ENCODE data around the gene KLC1.
"Not testable (repeated sequence)": the region's sequence is repeated elsewhere in the genome, so short reads cannot be mapped to it uniquely, and the experiment has no call there.

Gene KLC1
- total RNA-seq: 17.4 to 62.9 (median 31.1) reads per million in 18 experiments

GRCh38 chr14:103628684-103629502 lies at the start of gene KLC1:
KLC1 (plus strand) TSS chr14:103629211; CDS start chr14:103654565, 25,354 bp downstream.
- peak; percentile 74 to 82 for DNase-seq

GRCh38 chr14:103581206-103581605 lies 47.8 kb upstream of the KLC1 start:
- no peak for DNase-seq

- DNase-seq: no peak
Measured at GRCh38 chr14:103581954-103582703, 46.9 kb upstream of the KLC1 start.

DNA sequence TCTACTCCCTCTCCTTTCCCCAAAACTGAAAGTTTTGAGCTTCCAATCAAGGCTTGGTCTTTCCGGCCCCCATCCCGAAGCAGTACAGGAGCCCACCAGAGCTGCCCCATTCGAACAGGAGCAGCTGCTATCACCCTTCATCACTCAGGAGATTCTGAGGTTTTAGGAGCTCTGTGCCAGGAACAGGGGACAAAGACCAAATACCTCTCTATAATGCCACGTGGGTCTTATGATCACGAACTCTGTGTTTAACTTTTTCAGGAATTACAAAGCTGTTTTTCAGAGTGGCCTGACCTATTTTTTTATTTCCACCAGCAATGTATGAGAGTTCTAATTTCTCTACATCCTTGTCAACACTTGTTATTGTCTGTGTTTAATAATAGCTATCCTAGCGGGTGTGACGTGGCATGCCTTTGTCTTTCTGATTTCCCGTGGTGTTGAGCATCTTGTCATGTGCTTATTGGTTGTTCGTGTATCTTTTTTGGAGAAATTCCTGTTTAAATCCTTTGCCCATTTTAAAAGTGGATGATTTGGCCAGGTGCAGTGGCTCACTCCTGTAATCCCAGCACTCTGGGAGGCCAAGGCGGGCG lies 44.6 kb upstream of the KLC1 start:
- DNase-seq: no peak

- peak in 1 of 2 donors; percentile 7 for DNase-seq
Measured at GRCh38 chr14:103593577-103593976, 35.4 kb upstream of the KLC1 start.

- DNase-seq: peak in 1 of 2 donors; percentile 39
Measured at GRCh38 chr14:103594265-103594664, 34.7 kb upstream of the KLC1 start.

DNA sequence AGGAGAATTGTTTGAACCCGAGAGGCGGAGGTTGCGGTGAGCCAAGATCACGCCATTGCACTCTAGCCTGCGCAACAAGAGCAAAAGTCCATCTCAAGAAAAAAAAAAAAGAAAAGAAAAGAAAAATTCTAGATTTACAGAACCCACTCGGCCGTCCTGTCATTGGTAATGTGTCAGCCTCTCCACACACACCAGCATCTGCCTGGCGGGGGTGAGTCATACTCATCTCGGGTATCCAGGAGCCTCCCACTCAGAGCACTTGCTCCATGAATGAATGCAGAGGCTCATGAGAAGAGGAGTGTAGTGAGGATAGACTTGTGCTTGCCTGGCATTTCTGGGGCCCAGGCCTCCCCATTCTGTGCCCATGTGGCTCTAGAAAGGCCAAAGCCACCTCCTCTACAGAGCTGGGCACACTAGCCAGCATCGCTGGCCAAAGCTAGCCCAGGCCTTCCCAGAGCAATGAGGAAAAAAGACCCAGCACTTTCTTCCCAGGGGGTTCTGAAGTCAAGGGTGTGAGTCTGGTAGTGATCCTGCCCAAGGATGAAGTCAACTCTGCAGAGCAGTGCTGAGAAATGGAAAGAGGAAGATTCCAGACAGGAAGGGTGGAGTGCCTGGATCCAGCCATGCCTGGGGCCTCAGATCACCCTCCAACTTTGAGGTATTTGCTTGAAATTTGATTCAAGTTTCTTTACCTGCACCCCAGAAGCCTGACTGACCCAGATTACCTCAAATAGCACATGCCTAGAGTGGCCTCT lies 31.2 kb upstream of the KLC1 start:
- peak; percentile 6 to 40 for DNase-seq

GRCh38 chr14:103600503-103600902 lies 28.5 kb upstream of the KLC1 start:
- no peak for DNase-seq

- DNase-seq: no peak
Measured at GRCh38 chr14:103604620-103605019, 24.4 kb upstream of the KLC1 start.

- DNase-seq: peak; percentile 59 to 70
Measured at GRCh38 chr14:103606963-103607668, 21.9 kb upstream of the KLC1 start.

- DNase-seq: no peak
Measured at GRCh38 chr14:103607822-103608221, 21.2 kb upstream of the KLC1 start.

DNA sequence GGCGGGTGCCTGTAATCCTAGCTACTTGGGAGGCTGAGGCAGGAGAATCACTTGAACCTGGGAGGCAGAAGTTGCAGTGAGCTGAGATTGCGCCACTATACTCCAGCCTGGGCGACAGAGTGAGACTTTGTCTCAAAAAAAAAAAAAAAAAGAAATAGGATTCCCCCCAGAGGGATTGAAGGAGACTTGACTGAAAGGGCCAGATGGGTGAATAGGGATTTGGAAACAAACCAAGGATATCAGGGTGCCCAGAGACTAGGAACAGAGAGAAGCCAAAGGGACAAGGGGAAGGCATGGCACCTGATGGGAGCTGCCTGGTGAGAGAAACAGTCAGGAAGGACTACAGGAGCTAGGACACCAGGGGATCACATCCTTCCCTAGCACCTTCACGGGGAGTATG lies 19.9 kb upstream of the KLC1 start:
- DNase-seq: not testable (repeated sequence)

GRCh38 chr14:103611215-103611614 lies 17.8 kb upstream of the KLC1 start:
- DNase-seq: no peak

- peak; percentile 16 to 46 for DNase-seq
Measured at GRCh38 chr14:103613517-103613916, 15.5 kb upstream of the KLC1 start.

DNA sequence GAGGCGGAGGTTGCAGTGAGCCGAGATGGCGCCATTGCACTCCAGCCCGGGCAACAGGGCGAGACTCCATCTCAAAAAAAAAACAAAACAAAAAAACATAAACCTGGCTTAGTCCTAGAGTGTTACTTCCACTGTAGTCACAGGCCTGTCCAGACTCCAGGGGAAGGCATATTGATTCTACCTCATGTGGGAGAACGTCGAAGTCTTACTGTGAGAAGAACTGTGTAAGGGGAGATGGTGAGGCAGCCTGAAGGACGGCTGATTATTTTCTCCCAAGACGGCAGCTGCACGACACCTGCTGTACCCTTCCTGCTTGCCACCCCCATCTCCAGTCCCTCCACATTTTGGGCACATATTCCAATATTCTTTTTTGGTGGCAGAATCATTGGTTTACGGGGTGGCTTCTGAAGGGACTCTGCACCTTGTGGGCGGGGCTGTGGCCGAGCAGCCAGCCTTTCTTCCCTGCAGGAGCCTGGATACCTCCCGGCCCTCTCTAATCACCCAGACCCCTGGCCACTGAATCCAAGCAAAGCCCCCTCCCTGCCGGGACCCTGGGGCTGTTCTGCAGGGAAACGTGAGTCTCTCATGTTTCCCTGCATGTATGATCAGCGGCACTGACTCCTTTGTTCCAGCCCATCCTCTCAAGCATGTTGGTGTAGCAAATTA lies 12.2 kb upstream of the KLC1 start:
- no peak for DNase-seq

DNA sequence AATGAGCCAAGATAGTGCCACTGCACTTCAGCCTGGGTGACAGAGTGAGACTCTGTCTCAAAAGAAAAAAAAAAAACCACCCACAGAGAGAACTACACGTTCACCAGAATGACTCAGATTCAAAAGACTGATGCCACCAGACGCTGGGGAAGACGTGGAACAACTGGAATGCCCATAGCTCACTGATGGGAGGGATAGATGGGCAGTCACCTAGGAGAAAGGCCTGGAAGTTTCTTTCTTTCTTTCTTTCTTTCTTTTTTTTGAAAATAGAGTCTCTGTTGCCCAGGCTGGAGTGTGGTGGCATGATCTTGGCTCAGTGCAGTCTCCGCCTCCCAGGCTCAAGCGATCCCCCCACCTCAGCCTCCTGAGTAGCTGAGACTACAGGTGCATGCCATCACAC lies 10.0 kb upstream of the KLC1 start:
- peak in 1 of 2 donors; percentile 42 for DNase-seq

- no peak for DNase-seq
Measured at GRCh38 chr14:103621860-103622259, 7.2 kb upstream of the KLC1 start.

GRCh38 chr14:103623308-103623707 lies 5.7 kb upstream of the KLC1 start:
- no peak for DNase-seq

DNA sequence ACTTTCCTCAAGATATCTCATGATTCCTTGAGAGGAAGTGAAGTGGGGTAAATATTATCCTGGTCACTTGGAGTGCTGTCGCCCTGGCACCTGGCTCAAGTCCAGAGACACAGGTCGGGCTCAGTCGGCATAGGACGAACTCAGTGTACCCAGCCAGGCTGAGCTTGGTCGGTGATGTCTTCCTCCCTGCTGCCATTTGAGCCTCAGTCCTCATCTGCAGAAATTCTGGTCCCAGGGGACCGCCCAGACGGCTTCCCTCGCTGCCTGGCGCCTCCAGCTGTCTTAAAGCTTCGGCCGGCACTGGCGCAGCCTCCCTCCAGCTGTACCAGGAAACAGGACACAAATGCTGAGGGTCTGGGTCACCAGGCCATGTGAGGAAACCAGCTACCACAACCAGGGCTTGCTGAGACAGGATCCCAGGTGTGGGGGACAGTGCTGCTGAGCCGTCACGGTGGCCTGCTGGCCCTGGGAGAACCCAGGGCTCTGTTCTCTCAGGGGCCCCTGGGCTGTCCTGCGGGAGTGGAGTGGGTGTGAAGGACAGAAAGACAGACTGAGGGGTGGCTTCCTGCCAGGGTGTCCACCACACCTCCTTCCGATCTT lies 5.0 kb upstream of the KLC1 start:
- no peak for DNase-seq

DNA sequence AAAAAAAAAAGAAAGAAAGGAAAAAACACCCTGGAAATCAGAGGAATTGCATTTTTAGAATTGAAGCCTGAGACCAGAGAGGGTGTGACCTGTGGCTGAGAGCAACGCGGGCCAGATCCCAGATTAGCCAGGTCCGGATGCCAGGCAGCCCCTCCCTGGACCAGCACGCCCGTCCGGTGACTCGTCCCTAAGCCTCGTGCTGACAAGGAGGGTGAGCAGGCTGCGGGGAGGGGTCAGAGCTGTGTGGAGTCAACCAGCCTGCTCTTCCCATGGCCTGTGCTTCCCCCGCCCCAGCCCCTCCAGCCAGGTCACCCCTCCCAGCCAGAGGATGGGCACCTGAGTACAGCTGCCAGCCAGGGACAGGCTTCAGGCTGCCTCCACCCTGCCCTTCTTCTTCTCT lies 4.2 kb upstream of the KLC1 start:
- DNase-seq: no peak

All from inflammatory macrophage (primary cell).